ENCODE data around the gene NTF3. TPM values are rescaled to one million over a fixed set of nuclear protein-coding genes. Genes with fewer than 3 reads are reported as not detected.

NTF3 gene
- polyA plus RNA-seq, 3 donors = not detected

- no peak overlapping the region for H3K27ac Mint-ChIP-seq
- no peaks in the 10 kb centered on the region for H3K79me2 ChIP-seq (ENCODE audit: insufficient read depth, low read length)
- TF ChIP-seq CTCF (IDR thresholded peaks at IDR 0.05) = no peak
- H3K4me1 ChIP-seq (ENCODE audit: control insufficient read depth in 1 of 2, insufficient read depth in 2 of 2, low read length in 2 of 2) = no peaks in the 10 kb centered on the region
- no peak overlapping the region for H3K4me2 ChIP-seq (replicated peaks; ENCODE audit: extremely low read depth, low read length, poor library complexity, severe bottlenecking)
- peaks cover 0 to 1% (median 0%) of the 10 kb centered on the region in 7 donors for H3K9me3 Mint-ChIP-seq
- no peak overlapping the region for H3K4me3 ChIP-seq (replicated peaks in 1 of 3; ENCODE audit: low read depth in 2 of 3, low read length in 3 of 3)
- H3K9me3 ChIP-seq (replicated peaks in 1 of 2; ENCODE audit: control insufficient read depth in 1 of 2, insufficient read depth in 1 of 2, low read length in 2 of 2) = no peaks in the 10 kb centered on the region
- WGBS (ENCODE audit: insufficient coverage) = no CpG with 5 or more reads among the region's 2 CpGs
- no peak for DNase-seq
- H3K4me3 Mint-ChIP-seq = no peak overlapping the region
- H2AFZ ChIP-seq (ENCODE audit: insufficient read depth, low read depth, low read length, poor library complexity, severe bottlenecking) = no peak overlapping the region
- peaks cover 6% of the 10 kb centered on the region for H3K4me1 Mint-ChIP-seq
- intact Hi-C loops (cut with micrococcal nuclease) = no loop called here
- peaks cover 5 to 23% (median 11%) of the 10 kb centered on the region in 3 donors for H3K27me3 Mint-ChIP-seq (ENCODE audit: low read depth in 3 of 3)
- no peaks in the 10 kb centered on the region for H4K20me1 ChIP-seq (ENCODE audit: insufficient read depth, low read length)
- H3K27ac ChIP-seq (ENCODE audit: low read depth in 1 of 2, low read length in 2 of 2) = no peak overlapping the region
- H3K9ac ChIP-seq (ENCODE audit: insufficient read depth, low read length, poor library complexity, severe bottlenecking) = no peak overlapping the region
- peaks cover 3 to 6% of the 10 kb centered on the region in 2 donors for H3K27me3 ChIP-seq (ENCODE audit: control insufficient read depth in 2 of 2, insufficient read depth in 2 of 2, low read length in 2 of 2)
- H3K36me3 Mint-ChIP-seq = no peaks in the 10 kb centered on the region
- H3K36me3 ChIP-seq (replicated peaks in 1 of 2; ENCODE audit: control insufficient read depth in 1 of 2, insufficient read depth in 2 of 2, low read length in 2 of 2) = no peaks in the 10 kb centered on the region
These were observed 32.6 kb upstream of the NTF3 start for GRCh38 chr12:5399266-5399665.

GRCh38 chr12:5402009-5402935 lies 29.6 kb upstream of the NTF3 start:
- Mint-ChIP-seq H3K9me3 (peaks cover 0 to 3% (median 0%) of the 10 kb centered on the region in 7 donors), H3K4me3 (no peak overlapping the region), H3K4me1 (peaks cover 6% of the 10 kb centered on the region), H3K27me3 (ENCODE audit: low read depth in 3 of 3) (peaks cover 4 to 13% (median 10%) of the 10 kb centered on the region in 3 donors), H3K27ac (no peak overlapping the region), H3K36me3 (no peaks in the 10 kb centered on the region)
- TF ChIP-seq CTCF (IDR thresholded peaks at IDR 0.05) = no peak
- H3K79me2 ChIP-seq (ENCODE audit: insufficient read depth, low read length) = no peaks in the 10 kb centered on the region
- no peak overlapping the region for H3K27ac ChIP-seq (ENCODE audit: low read depth in 1 of 2, low read length in 2 of 2)
- H3K27me3 ChIP-seq (ENCODE audit: control insufficient read depth in 2 of 2, insufficient read depth in 2 of 2, low read length in 2 of 2) = peaks cover 3 to 6% of the 10 kb centered on the region in 2 donors
- no peaks in the 10 kb centered on the region for H3K9me3 ChIP-seq (replicated peaks in 1 of 2; ENCODE audit: control insufficient read depth in 1 of 2, insufficient read depth in 1 of 2, low read length in 2 of 2)
- 0% methylated on average over 2 of the region's 8 CpGs for WGBS (ENCODE audit: insufficient coverage)
- no peaks in the 10 kb centered on the region for H4K20me1 ChIP-seq (ENCODE audit: insufficient read depth, low read length)
- intact Hi-C loops (cut with micrococcal nuclease) = no loop called here
- H3K4me2 ChIP-seq (replicated peaks; ENCODE audit: extremely low read depth, low read length, poor library complexity, severe bottlenecking) = no peak overlapping the region
- no peaks in the 10 kb centered on the region for H3K36me3 ChIP-seq (replicated peaks in 1 of 2; ENCODE audit: control insufficient read depth in 1 of 2, insufficient read depth in 2 of 2, low read length in 2 of 2)
- DNase-seq = no peak
- no peak overlapping the region for H3K4me3 ChIP-seq (replicated peaks in 1 of 3; ENCODE audit: low read depth in 2 of 3, low read length in 3 of 3)
- no peak overlapping the region for H2AFZ ChIP-seq (ENCODE audit: insufficient read depth, low read depth, low read length, poor library complexity, severe bottlenecking)
- H3K9ac ChIP-seq (ENCODE audit: insufficient read depth, low read length, poor library complexity, severe bottlenecking) = no peak overlapping the region
- H3K4me1 ChIP-seq (ENCODE audit: control insufficient read depth in 1 of 2, insufficient read depth in 2 of 2, low read length in 2 of 2) = no peaks in the 10 kb centered on the region

All from CD14-positive monocyte (primary cell).